Fibroblast of the aortic adventitia (primary cell): ENCODE results near the gene PPM1J. TPM values are rescaled to one million over a fixed set of nuclear protein-coding genes. Genes with fewer than 3 reads are reported as not detected.

ENCODE experiments used
- DNase-seq: peaks from one replicate; pipeline ENCODE4 v3.0.0-alpha.2; 2010; ENCODE audit warnings: low read depth
- H3K4me3 ChIP-seq: 2 replicates; pipeline ENCODE4 v1.5.1; 2011; ENCODE audit warnings: low read depth, mild to moderate bottlenecking, control low read depth, low read length, moderate library complexity
- total RNA-seq: library from RNA; depleted of rRNA; stranded (reverse); fragments of >200 nt; gene quantifications from 2 replicates; pipeline ENCODE4 v1.2.3, GENCODE V29; 2012; ENCODE audit warnings: low replicate concordance
- TF ChIP-seq, protein P1 (sequence below): IDR thresholded peaks from 2 replicates; pipeline ENCODE4 v1.5.1; 2011; ENCODE audit warnings: mild to moderate bottlenecking, low read length, control low read depth, inconsistent platforms; ENCODE audit not compliant: insufficient read depth

Gene PPM1J
- total RNA-seq, 1 donor: 0.63 TPM

DNA sequence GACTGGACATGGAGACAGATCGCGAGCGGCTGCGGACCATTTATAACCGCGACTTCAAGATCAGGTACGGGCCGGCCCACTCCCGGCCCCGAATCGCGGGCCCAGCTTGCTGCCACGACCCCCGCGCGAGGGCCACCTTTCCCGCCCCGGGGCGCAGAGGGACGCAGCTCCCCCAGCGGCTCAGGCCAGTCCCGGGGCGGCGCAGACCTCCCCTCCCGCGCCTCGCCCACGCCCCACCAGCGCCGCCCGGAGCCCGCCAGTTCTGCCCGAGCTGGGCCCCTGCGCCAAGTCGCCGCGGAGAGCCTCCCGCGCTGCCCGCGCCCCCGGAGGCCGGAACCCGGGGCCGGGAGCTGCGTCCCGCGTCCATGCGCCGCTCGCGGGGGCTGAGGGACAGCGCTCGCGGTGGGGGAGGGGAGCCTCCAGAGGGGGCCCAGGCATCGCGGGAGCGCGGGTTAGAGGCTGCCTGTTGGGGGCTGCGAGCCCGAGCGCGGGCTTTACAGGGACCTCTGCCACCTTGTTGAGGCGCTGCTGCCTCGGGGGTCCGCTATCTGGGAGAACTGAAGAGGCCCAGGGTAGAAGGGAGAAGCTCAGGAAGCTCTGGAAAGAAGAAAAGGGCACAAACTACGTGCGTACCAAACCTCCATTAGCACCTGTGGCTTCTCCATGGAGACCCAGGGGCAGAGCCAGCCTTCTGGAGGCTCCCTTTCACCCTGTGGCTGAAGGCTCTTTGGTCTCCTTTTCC is 40.0 kb downstream of the PPM1J start:
- H3K4me3 ChIP-seq: peak overlapping the region; percentile 87
- no peak for DNase-seq
- TF ChIP-seq, protein P1, sequence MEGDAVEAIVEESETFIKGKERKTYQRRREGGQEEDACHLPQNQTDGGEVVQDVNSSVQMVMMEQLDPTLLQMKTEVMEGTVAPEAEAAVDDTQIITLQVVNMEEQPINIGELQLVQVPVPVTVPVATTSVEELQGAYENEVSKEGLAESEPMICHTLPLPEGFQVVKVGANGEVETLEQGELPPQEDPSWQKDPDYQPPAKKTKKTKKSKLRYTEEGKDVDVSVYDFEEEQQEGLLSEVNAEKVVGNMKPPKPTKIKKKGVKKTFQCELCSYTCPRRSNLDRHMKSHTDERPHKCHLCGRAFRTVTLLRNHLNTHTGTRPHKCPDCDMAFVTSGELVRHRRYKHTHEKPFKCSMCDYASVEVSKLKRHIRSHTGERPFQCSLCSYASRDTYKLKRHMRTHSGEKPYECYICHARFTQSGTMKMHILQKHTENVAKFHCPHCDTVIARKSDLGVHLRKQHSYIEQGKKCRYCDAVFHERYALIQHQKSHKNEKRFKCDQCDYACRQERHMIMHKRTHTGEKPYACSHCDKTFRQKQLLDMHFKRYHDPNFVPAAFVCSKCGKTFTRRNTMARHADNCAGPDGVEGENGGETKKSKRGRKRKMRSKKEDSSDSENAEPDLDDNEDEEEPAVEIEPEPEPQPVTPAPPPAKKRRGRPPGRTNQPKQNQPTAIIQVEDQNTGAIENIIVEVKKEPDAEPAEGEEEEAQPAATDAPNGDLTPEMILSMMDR: no peak

DNA sequence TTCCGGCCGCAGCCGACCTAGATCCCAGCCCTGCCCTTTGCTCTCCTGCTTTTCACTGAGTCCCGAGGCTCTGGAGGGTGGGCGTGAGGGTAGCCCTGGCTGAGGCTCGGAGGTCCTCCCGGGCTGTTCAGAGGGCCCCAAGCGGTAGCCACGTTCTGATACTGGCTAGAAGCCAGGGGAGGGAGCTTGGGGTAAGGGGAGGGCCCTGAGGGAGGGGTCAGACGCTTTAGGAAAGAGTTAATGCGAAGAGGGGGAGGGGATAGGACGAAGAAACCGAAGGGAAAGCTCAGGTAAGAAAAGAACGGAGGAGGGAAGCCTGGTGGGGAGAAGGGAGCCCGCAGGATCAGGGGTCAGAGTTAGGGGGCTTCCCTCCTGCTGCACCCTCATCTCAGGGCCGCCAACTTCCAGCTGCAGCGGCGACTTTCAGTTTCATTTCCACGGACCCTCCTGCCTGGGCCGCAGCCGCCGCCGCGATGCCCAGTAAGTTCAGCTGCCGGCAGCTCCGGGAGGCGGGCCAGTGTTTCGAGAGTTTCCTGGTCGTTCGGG is 40.6 kb downstream of the PPM1J start, which contains the start of gene MOV10:
Gene MOV10 (plus strand): TSS at position 220 of the 546 bp plus-strand sequence. CDS start 254 bp downstream, at position 474.
- TF ChIP-seq, protein P1: no peak

DNA sequence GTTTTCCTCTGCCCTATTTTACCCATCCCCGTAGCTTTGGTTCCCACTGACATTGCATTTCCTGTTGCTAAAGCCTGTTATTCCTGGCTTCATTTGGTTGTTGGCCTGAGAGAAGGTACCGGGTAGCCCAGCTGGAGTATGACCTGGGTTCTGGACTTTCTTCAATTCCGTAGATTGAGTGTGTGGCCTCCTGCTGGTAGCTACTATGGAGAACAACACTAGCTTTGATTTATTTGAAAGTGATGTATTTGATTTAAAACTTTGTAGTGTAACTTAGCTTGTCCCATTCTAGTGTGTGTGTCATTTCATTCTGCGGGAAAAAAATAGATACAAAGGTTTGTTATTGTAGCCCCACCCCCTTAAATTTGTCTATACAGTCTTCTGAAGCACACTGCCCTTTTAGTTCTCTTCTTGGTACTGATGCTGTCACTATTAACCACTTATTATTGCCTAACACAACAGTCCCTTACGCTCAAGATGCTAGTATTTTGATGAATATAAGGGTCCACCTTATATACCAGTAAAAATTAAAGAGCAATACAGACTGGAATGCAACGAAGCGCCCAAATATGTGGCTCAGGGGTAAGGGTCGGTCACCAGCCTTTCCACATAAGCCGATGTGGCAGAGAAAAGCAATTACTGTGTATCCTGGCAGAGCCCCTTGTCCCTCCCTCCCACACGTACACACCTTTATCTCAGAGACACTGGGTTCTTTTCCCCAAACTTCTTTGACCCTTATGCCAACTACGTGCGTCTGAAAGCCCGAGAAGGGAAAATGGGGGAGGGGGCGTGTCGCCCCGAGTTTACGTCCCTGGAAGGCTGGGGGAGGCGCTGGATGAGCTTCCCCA is 41.3 kb downstream of the PPM1J start:
- H3K4me3 ChIP-seq: peak overlapping the region; percentile 87
- peak; percentile 83 for DNase-seq
- TF ChIP-seq, protein P1: peak; percentile 67

More for the DNA sequence above, 40.6 kb downstream of the PPM1J start, which contains the start of gene MOV10:
- DNase-seq: peak; percentile 68
- H3K4me3 ChIP-seq: peak within 1 kb of the TSS; percentile 87

DNA sequence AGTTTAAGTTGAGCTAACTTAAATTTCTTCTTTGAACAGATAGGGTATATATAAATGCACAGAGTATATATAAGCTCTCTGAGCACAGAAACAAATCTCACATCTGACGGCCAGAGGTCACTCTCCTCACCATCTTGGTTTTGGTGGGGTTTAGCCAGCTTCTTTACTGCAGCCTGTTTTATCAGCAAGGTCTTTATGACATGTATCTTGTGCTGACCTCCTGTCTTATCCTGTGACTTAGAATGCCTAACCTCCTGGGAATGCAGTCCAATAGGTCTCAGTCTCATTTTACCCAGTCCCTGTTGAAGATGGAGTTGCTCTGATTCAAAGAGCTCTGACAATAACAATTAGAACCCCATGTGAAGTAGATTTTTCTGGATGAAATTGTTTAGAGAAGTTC is 42.3 kb downstream of the PPM1J start:
- no peak for DNase-seq
- no peak overlapping the region for H3K4me3 ChIP-seq
- TF ChIP-seq, protein P1: no peak

DNA sequence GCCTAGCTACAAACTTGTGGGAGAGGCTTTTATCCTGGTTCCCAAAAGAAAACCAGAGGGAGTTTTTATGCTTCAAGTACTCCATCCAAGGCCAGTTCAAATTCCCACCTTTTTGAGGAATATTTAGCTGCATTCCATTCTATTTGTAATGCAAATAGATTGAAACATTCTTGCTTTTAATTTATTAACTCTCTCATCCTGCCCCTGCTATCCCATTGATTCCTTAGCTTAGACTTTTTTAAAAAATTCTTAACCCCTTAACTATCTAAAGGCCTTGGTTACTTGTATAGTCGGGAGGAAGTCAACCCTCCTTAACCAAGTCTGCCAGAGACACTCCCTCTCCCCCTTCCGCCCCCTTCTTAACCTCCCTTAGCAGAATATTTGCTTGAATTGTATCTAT is 43.1 kb downstream of the PPM1J start:
- TF ChIP-seq, protein P1: no peak
- no peak overlapping the region for H3K4me3 ChIP-seq
- peak; percentile 19 for DNase-seq

DNA sequence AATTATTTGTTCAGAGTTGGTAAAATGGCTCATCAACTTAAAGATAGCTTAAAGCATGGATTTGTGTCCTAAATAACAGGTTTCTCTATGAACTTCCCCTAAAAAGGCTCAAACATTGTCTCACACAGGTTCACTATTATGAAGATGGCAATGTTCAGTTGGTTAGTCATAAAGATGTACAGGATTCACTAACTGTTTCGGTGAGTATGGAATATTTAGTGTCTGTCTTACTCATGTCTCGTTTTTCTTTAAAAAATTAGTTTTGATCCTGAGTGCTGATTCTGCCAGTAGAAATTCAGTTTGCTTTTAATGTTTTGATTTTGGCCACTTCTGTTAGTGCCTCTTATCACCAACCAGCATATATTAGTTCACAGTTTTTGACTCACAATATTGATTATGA is 48.2 kb downstream of the PPM1J start:
- H3K4me3 ChIP-seq: no peak overlapping the region
- TF ChIP-seq, protein P1: no peak
- DNase-seq: no peak
